OCI-LY1 (cell line): Measurements from ENCODE around the gene RPL13.

Experiments used
- H2AFZ ChIP-seq: fragments of 200-600 bp; sonication (generic), shearing (Covaris generic); 2 replicates; pipeline ENCODE4 v1.6.0; 2014; ENCODE audit warnings: antibody characterized with exemption, mild to moderate bottlenecking, low read length
- H3F3A ChIP-seq: fragments of 200-600 bp; sonication (generic), shearing (Covaris generic); 2 replicates; pipeline ENCODE4 v1.6.0; 2014; ENCODE audit warnings: mild to moderate bottlenecking, antibody characterized with exemption, low read length, moderate library complexity; ENCODE audit not compliant: insufficient read depth
- H3K27ac ChIP-seq: fragments of 200-600 bp; sonication (generic); 2 replicates; pipeline ENCODE4 v1.5.1; 2014; ENCODE audit warnings: low read length, mixed run types, mild to moderate bottlenecking, low read depth; ENCODE audit not compliant: poor library complexity, severe bottlenecking
- H3K27me3 ChIP-seq: fragments of 200-600 bp; sonication (generic); 2 replicates; pipeline ENCODE4 v1.6.0; 2014; ENCODE audit warnings: antibody characterized with exemption, mild to moderate bottlenecking, low read length, moderate library complexity; ENCODE audit not compliant: insufficient read depth
- H3K36me3 ChIP-seq: fragments of 200-600 bp; sonication (generic); 2 replicates; pipeline ENCODE4 v1.6.1; 2014; ENCODE audit warnings: mild to moderate bottlenecking, antibody characterized with exemption, low read length, moderate library complexity, mixed read lengths; ENCODE audit not compliant: insufficient read depth
- H3K4me1 ChIP-seq: fragments of 200-600 bp; sonication (generic); 2 replicates; pipeline ENCODE4 v1.5.1; 2014; ENCODE audit warnings: mild to moderate bottlenecking, low read length, moderate library complexity; ENCODE audit not compliant: insufficient read depth, severe bottlenecking
- H3K4me2 ChIP-seq: fragments of 200-600 bp; sonication (generic), shearing (Covaris generic); 2 replicates; pipeline ENCODE4 v1.6.1; 2014; ENCODE audit warnings: low read length
- H3K4me3 ChIP-seq: fragments of 200-600 bp; sonication (generic); 2 replicates; pipeline ENCODE4 v1.5.1; 2014; ENCODE audit warnings: low read length, low read depth, mild to moderate bottlenecking, mixed read lengths; ENCODE audit not compliant: poor library complexity, severe bottlenecking
- H3K79me2 ChIP-seq: fragments of 200-600 bp; shearing (Covaris generic); 2 replicates; pipeline ENCODE4 v1.6.1; 2016; ENCODE audit warnings: mixed run types, low read length, mixed read lengths; ENCODE audit not compliant: insufficient read depth
- H3K9ac ChIP-seq: fragments of 200-600 bp; sonication (generic), shearing (Covaris generic); 2 replicates; pipeline ENCODE4 v1.6.1; 2014; ENCODE audit warnings: mild to moderate bottlenecking, low read length, mixed read lengths
- H3K9me2 ChIP-seq: fragments of 200-600 bp; sonication (generic), shearing (Covaris generic); 2 replicates; pipeline ENCODE4 v1.6.1; 2014; ENCODE audit warnings: low read depth, mild to moderate bottlenecking, low read length, mixed read lengths
- H3K9me3 ChIP-seq: fragments of 200-600 bp; shearing (Covaris generic); 2 replicates; pipeline ENCODE4 v1.6.1; 2014; ENCODE audit warnings: low read length, mixed read lengths
- H4K20me1 ChIP-seq: fragments of 200-600 bp; sonication (generic), shearing (Covaris generic); 2 replicates; pipeline ENCODE4 v1.6.0; 2016; ENCODE audit warnings: mild to moderate bottlenecking, low read length; ENCODE audit not compliant: insufficient read depth
- CTCF ChIP-seq: fragments of 200-600 bp; sonication (generic), shearing (Covaris generic); IDR thresholded peaks from 2 replicates; pipeline ENCODE4 v1.5.1; 2017; ENCODE audit warnings: mild to moderate bottlenecking, antibody characterized with exemption, low read length, moderate library complexity, mixed read lengths
- EZH2 ChIP-seq: fragments of 200-600 bp; sonication (generic), shearing (Covaris generic); IDR thresholded peaks from 2 replicates; pipeline ENCODE4 v1.8.0; 2017; ENCODE audit warnings: borderline replicate concordance, mixed run types, mild to moderate bottlenecking, antibody characterized with exemption, low read length, moderate library complexity, mixed read lengths

Gene RPL13

GRCh38 chr16:89536371-89536770 is 24.1 kb upstream of the RPL13 start:
- Histone ChIP-seq H3F3A (no peaks in the 10 kb centered on the region), H3K4me1 (peaks cover 19% of the 10 kb centered on the region), H3K27me3 (no peaks in the 10 kb centered on the region), H3K9me2 (no peaks in the 10 kb centered on the region), H3K79me2 (no peaks in the 10 kb centered on the region), H3K27ac (no peak overlapping the region), H2AFZ (no peak overlapping the region), H4K20me1 (no peaks in the 10 kb centered on the region), H3K36me3 (peaks cover 74% of the 10 kb centered on the region), H3K4me3 (no peak overlapping the region), H3K9me3 (no peaks in the 10 kb centered on the region), H3K4me2 (no peak overlapping the region), H3K9ac (no peak overlapping the region)
- TF ChIP-seq EZH2 = no peak
- TF ChIP-seq CTCF = no peak

GRCh38 chr16:89536886-89537548 is 23.5 kb upstream of the RPL13 start:
- peaks cover 19% of the 10 kb centered on the region for H3K4me1 ChIP-seq
- no peaks in the 10 kb centered on the region for H3F3A ChIP-seq
- H4K20me1 ChIP-seq = no peaks in the 10 kb centered on the region
- H3K36me3 ChIP-seq = peaks cover 69% of the 10 kb centered on the region
- H3K79me2 ChIP-seq = no peaks in the 10 kb centered on the region
- H3K27ac ChIP-seq = no peak overlapping the region
- no peak overlapping the region for H3K4me3 ChIP-seq
- no peak overlapping the region for H3K9ac ChIP-seq
- H2AFZ ChIP-seq = no peak overlapping the region
- no peaks in the 10 kb centered on the region for H3K27me3 ChIP-seq
- TF ChIP-seq CTCF = no peak
- no peak for TF ChIP-seq EZH2
- no peaks in the 10 kb centered on the region for H3K9me3 ChIP-seq
- no peaks in the 10 kb centered on the region for H3K9me2 ChIP-seq
- no peak overlapping the region for H3K4me2 ChIP-seq

- Histone ChIP-seq H3K27ac (no peak overlapping the region), H2AFZ (no peak overlapping the region), H3K27me3 (no peaks in the 10 kb centered on the region), H3K36me3 (peaks cover 67% of the 10 kb centered on the region), H3K9ac (no peak overlapping the region), H3F3A (no peaks in the 10 kb centered on the region), H3K9me2 (no peaks in the 10 kb centered on the region), H3K79me2 (no peaks in the 10 kb centered on the region), H3K4me2 (no peak overlapping the region), H4K20me1 (no peaks in the 10 kb centered on the region), H3K4me1 (peaks cover 19% of the 10 kb centered on the region), H3K4me3 (no peak overlapping the region), H3K9me3 (no peaks in the 10 kb centered on the region)
- TF ChIP-seq CTCF = no peak
- no peak for TF ChIP-seq EZH2
Measured at GRCh38 chr16:89537549-89537925, 22.9 kb upstream of the RPL13 start.
